GM10847 (cell line): Measurements from ENCODE around the gene STAMBP.

Experiments used
- POLR2A ChIP-seq: IDR thresholded peaks from 2 replicates; pipeline ENCODE4 v1.6.1; 2011; ENCODE audit not compliant: insufficient read length; ENCODE audit errors: extremely low read depth

Gene STAMBP

GRCh38 chr2:73855526-73855925 is 26.8 kb downstream of the STAMBP start:
- no peak for TF ChIP-seq POLR2A

GRCh38 chr2:73856214-73856613 is 27.5 kb downstream of the STAMBP start:
- no peak for TF ChIP-seq POLR2A

DNA sequence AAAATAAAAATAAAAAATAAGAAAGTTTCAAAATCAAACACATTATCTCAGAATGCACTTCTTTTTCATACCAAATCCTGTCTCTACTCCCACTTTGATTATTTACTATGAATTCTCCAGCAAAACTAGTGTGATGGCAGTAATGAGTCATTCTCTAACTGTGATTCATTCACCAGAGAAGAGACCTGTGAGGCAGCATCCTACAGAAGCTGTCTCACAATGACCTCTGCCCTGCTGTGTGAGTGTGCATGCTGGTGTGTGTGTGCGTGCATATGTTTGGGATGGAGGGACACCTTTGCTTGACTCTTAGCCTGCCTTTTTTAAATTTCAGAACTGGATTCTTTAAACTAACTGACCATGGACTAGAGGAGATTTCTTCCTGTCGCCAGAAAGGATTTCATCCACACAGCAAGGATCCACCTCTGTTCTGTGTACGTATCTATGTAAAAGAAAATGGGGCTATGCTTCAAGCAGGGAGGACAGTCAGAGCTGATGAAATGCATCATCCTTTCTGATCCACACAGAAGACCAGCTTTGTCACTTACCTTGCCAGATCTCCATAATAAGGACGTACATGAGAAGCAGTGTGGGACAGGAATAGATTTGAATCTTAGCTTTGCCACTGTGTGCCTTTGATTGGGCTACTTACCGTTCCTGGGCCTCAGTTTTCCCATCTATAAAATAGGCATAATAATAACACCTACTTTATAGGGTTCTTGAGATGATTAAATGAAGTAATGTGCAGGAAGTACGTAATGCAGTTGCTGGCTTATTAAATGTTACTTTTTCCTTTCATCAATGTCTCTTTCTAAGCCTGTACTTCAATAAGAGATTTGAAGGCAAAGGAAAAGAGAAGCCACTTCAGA is 31.2 kb downstream of the STAMBP start:
- no peak for TF ChIP-seq POLR2A

DNA sequence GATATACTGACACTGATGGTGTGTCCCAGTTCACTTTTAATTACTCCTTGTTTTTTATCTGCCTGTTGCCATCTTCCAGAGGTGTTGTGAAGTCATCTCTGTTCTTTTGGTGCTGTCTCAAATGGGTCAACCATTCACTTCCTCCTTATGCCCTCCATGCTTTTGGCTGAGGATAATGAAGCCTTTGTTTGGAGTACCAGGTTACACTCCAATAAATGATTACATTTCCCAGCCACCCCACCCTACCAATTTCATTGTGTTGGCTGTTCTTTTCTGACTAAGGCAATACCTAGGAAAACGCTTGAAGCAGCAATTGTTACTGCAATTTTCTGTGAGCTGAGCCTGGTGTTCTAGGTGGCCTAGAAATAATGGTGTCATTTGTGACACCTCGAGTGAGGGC is 34.2 kb downstream of the STAMBP start:
- TF ChIP-seq POLR2A: no peak

GRCh38 chr2:73868204-73868978 is 39.6 kb downstream of the STAMBP start:
- no peak for TF ChIP-seq POLR2A

DNA sequence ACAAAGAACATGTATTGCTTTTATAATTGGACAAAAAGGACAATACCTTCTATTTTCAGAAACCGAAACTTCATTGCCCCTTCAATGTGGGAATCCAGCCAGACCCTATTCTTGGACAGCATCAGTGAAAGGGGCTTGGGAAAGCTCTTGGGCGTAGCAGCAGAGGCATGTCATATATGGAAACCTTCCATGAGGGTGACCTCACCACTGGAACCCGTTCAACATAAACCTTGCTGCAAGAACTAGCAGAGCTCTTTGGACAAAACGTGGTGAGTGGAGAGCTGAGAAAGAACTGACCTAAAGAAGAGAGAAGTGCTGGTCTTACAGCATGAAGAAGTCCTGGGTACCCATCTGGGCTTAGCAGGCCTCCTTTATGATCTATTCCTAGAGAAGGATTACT is 41.3 kb downstream of the STAMBP start:
- TF ChIP-seq POLR2A: no peak

GRCh38 chr2:73877071-73877802 is 48.5 kb downstream of the STAMBP start:
- TF ChIP-seq POLR2A: no peak

DNA sequence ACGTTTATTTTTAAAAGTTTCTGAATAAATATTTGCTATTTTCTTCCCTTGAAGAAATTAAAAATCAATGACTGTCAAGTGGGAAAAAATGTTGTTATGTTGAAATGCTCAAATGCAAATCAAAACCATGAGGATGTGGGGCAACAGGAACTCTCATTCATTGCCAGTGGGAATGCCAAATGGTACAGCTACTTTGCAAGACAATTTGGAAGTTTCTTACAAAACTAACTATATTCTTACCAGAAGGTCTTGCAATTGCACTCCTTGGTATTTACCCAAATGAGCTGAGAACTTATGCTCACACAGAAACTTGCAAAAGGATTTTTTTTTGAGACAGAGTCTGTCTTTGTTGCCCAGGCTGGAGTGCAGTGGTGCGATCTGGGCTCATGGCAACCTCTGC is 56.6 kb downstream of the STAMBP start:
- TF ChIP-seq POLR2A: no peak

- TF ChIP-seq POLR2A: no peak
Measured at GRCh38 chr2:73886357-73886756, 57.6 kb downstream of the STAMBP start.

DNA sequence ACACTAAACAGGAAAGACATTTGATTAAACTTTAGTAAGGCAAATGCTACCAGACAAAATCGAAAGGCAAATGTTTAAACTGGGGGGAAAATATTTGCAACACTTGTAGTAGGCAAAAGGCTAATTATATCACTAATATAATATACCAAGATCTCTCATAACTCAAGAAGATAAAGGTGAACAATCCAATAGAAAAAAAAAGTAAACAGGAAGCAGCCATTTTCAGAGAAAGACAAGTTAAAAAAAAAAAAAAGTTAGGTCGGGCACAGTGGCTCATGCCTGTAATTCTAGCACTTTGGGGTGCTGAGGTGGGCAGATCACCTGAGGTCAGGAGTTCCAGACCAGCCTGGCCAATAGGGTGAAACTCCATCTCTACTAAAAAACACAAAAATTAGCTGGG is 59.6 kb downstream of the STAMBP start:
- no peak for TF ChIP-seq POLR2A

DNA sequence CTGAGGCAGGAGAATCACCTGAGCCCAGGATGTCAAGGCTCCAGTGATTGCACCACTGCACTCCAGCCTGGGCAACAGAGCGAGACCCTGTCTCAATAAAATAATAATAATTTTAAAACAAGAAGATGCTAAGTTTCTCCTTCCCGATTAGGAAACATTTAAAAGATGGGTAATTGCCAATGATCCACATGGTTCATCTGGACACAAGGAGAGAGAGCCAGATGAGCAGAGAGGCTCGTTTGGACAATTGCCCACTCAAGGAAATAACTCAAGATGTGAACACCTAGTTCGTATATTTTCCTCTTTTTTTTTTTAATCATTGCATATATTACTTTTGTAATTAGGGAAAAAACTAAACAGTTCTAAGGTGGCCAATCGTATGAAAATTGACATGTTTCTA is 60.4 kb downstream of the STAMBP start:
- no peak for TF ChIP-seq POLR2A

DNA sequence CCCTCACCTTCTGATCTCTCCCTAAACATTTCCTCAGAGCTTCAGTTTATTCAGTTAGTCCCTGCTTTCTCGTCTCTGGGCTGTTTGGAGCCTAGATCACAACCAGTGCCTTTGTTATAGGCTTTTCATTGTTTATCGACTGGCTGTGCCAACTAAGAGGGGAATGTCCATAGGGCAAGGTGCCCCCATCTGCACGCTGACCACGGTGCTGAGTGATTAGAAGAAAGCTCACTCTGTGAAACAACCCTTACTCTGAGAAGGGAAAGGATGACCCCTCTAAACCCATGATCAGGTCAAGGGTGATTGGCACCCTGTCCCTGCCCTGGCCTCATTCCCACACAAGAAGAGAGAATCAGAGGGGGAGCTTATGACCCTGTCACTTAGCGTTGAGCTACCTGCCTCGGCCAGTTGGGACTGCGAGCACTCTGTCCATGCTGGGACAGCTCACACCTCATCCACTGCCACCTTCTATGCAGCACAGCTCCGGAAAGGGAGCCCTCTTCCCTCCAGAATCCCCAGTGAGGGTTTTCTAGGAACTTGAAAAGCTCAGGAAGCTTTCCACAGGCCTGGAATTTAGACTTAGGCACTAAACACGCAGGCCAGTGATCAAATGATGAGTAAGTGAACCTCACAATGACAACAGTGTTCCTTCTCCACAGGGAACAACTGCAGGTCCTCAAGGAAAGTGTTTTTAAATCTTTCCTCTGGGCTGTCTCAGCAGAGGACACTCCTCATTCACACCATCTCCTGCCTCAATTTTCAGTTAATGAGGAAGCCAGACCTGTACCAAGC is 61.7 kb downstream of the STAMBP start:
- TF ChIP-seq POLR2A: no peak

DNA sequence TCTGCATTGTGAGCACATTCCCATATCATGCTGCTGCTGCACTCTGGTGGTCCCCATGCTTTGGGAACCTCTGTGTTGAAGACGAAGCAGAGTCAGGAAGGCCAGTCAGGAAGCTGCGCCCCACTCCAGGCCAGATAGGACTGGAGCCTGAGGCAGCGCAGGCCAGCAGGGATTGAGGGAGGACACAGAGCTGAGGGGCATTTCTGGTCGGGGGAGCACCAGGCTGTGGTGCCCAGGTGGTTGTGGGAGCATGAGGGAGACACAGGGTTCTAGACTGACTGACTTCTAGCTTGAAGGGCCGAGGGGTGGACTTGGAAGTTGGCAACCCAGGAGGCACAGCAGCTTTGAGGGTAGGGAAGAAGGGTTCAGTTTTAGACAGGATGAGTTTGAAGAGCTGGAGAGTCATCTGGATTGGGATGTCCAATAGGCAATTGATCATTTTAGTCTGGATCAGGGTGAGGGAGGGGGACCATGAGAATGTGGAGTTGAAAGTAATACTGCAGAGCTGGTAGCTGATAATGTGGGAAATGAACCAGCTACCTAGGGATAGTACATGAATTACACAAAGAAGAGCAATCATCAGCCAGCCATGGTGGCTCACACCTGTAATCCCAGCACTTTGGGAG is 62.6 kb downstream of the STAMBP start:
- TF ChIP-seq POLR2A: no peak

DNA sequence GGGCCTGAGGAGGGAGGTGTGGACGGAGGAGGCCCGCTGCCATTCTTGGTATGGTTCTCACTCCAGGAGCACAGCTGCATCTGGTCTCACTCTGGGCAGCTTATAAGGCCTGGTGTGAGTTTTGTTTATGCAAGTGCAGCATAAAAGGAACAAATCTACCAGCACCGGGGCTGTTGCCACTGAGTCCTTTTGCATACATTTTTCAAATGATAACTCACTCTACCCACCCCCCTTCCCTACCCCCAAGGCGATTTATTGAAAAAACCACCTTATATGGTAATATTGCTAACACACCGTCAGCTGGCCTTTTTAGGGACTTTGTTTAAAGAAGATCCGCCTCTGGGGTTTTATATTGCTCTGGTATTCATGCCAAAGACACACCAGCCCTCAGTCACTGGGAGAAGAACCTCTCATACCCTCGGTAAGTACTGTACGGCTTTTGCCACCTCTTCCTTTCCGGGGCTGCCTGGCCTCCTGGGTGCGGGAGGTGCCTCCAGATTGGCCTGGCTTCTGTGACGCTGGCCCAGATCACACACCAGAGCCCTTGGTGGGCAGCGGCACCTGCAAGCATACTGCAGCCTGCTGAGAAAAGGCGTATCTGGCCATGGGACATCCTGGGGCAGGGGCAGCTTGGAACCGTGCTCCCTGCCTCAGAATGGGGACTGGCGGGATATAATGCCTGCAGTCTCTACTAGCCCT is 64.0 kb downstream of the STAMBP start, which contains the start of gene ACTG2:
TSS of gene ACTG2 (plus strand) at position 378 of the 699 bp plus-strand sequence. CDS start 8,304 bp downstream, outside the sequence.
- TF ChIP-seq POLR2A: no peak
